Heart right ventricle (tissue), 16 donors: ENCODE data around the gene TCEA2. TPM values are rescaled to one million over a fixed set of nuclear protein-coding genes. Genes with fewer than 3 reads are reported as not detected.

Source experiments
- ATAC-seq, 8 donors: fragments of 200-7000 bp; cut with Tn5 transposase; one replicate each; pipeline ENCODE4 v1.9.1; 2020; ENCODE audit warnings: mild to moderate bottlenecking in 8 of 8, moderate library complexity in 8 of 8, moderate number of reproducible peaks in 1 of 8
- DNase-seq, 2 donors: peaks; one replicate each; pipeline ENCODE4 v3.0.0-alpha.2; 2020
- H3K27ac ChIP-seq, 10 donors: fragments of 200-600 bp; sonication (generic) in 2 of 10; one replicate each; pipeline versions ENCODE4 v1.5.0 to v1.8.0; 2020 to 2022; ENCODE audit warnings: mild to moderate bottlenecking in 3 of 10
- H3K27me3 ChIP-seq, 7 donors: fragments of 200-600 bp; one replicate each; pipeline ENCODE4 v1.8.0; 2021 to 2022; ENCODE audit warnings: mild to moderate bottlenecking in 2 of 7
- H3K36me3 ChIP-seq, 9 donors: fragments of 200-600 bp; sonication (generic) in 1 of 9; one replicate each; pipeline versions ENCODE4 v1.5.0 to v1.8.0; 2020 to 2022; ENCODE audit warnings: mild to moderate bottlenecking in 2 of 9
- H3K4me1 ChIP-seq, 9 donors: fragments of 200-600 bp; sonication (generic) in 1 of 9; one replicate each; pipeline versions ENCODE4 v1.5.0 to v1.8.0; 2020 to 2022; ENCODE audit warnings: mild to moderate bottlenecking in 4 of 9
- H3K4me3 ChIP-seq, 10 donors: fragments of 200-600 bp; sonication (generic) in 2 of 10; one replicate each; pipeline versions ENCODE4 v1.5.0 to v1.8.0; 2020 to 2022; ENCODE audit warnings: mild to moderate bottlenecking in 7 of 10, moderate library complexity in 2 of 10
- H3K9me3 ChIP-seq, 11 donors: fragments of 200-600 bp in 10 of 11; sonication (generic) in 2 of 11; one replicate each; pipeline versions ENCODE4 v1.5.0 to v1.8.0; 2013 to 2022; ENCODE audit warnings: mild to moderate bottlenecking in 2 of 11, control low read depth in 1 of 11, moderate library complexity in 1 of 11
- CTCF ChIP-seq, 9 donors: fragments of 200-600 bp; sonication (generic) in 2 of 9; IDR thresholded peaks; one replicate each; pipeline versions ENCODE4 v1.5.0 to v1.8.0; 2021 to 2022; ENCODE audit warnings: antibody characterized with exemption in 9 of 9, mild to moderate bottlenecking in 5 of 9, moderate library complexity in 1 of 9
- WGBS, 2 donors: extraction: QIAGEN DNeasy Blood & Tissue Kit; methylation state at CpG; one replicate each; pipeline ENCODE4 v1.1.7; 2013; ENCODE audit warnings: inconsistent platforms in 1 of 2; 5-methylcytosine and 5-hydroxymethylcytosine counted together
- intact Hi-C, 10 donors: fragments of 100-400 bp; cut with DNase I; formaldehyde crosslinking; loops; one replicate each; pipeline versions ENCODE4 v1.11.1 to v1.14.2; 2022
- polyA plus RNA-seq, 2 donors: library from polyadenylated mRNA; stranded (reverse); fragments of 200-250 nt; gene quantifications; one replicate each; pipeline ENCODE4 v1.2.3, GENCODE V29; 2013
- total RNA-seq, 10 donors: library from RNA; stranded (reverse); fragmentation: NEBNext Ultra II Directional in 3 of 10; extraction: Animal tissue kit (Norgen Biotek cat#: 25700) in 3 of 10; gene quantifications; one replicate each; pipeline versions ENCODE4 v1.2.1 to v1.2.4, GENCODE V29; 2021 to 2023
- donor health status: Arrhythmogenic right ventricular cardiomyopathy.
- donor health status: ischemic (EF 13 %, LVEDD 7.1; RV severe dilation, severe dysfunction).
- donor health status: healthy with polysubstance abuse.
- donor health status: DM: no; HTN: yes; CAD: no.
- donor health status: DM: no; HTN: no; CAD: no.
- donor health status: ischemic (EF 25% LVEDD 6.9; RV normal size, moderate dysfunction).
- donor health status: ischemic (EF 25% LVEDD 5.7; RV mildly dilated, moderate dysfunction).
- donor health status: healthy.
- donor health status: DM: yes; HTN: yes; CAD: no.
- donor health status: Ischemic cardiomyopathy.
- donor health status: ischemic (EF 35%, LVEDD 5.7; RV mildly dilated, moderate dysfunction).
- donor health status: nonischemic (EF 11% LVEDD 7.7; RV severe dilation, severe dysfunction).
- donor health status: DM: yes; HTN: yes; CAD: no.
- donor health status: PGD.
- donor health status: ischemic (EF 29% LVEDD 5.4; RV normal size, mild dysfunction).
- donor health status: nonischemic (EF 23%, LVEDD 6.1; RV moderate dilation, normal function).

Gene TCEA2
- total and polyA plus RNA-seq, 12 donors = 35.0 to 54.9 (median 44.9) TPM

DNA sequence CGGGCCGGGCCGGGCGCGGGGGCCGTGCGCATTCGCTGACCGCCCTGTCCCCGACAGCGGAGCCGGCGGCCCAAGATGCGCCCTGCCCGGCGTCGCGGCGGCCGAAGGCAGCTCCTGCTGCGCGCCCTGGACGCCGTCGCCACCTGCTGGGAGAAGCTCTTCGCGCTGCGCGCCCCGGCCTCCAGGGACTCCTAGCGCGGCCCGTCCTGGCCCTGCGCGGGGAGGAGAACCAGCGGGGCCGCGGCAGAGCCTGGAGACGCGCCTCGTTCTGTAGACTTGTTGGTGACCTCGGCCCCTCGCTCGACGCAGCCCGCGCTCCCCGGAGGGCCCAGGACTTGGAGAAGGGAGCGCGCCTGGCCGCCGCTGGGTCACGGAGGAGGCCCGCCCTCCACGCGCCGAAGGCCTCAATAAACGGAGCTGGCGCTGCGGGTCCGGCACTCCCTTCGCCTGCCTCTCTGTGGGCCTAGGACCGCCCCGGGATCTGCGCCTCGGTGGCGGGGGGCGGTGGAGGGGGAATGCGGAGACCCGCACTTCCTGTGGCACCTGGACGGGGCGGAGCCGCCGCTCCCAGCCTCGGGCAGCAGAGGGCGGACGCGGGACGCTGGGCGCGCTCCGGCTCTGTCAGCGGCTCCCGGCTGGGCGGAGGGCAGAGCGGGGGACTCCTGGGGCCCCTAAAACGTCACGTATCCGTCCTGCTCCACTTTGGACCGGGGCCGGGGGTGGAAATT lies 24.3 kb upstream of the TCEA2 start:
- ATAC-seq (peak; percentile 82 to 91 (median 87)), DNase-seq (peak; percentile 83 to 92)
- intact Hi-C loops = loop anchor here (1.0 to 10.0 kb wide), 7 partner anchors 18 to 86 kb away; partner anchors contain the start of gene PRPF6 (in 4 of the 10)
- 1% methylated on average over 74 to 91 of the region's 91 CpGs for WGBS, 2 donors
- peaks cover 0 to 16% (median 10%) of the 10 kb centered on the region in 9 donors for H3K36me3 ChIP-seq
- H3K27ac ChIP-seq = peak overlapping the region; percentile 55 to 96 (median 84)
- H3K4me1 ChIP-seq = peaks cover 17 to 68% (median 56%) of the 10 kb centered on the region in 9 donors
- TF ChIP-seq CTCF (IDR thresholded peaks at IDR 0.05) = peak; percentile 46 to 84 (median 76)
- no peaks in the 10 kb centered on the region for H3K9me3 ChIP-seq
- H3K4me3 ChIP-seq = peak overlapping the region; percentile 26 to 66 (median 57)
- H3K27me3 ChIP-seq = peaks cover 3 to 77% (median 58%) of the 10 kb centered on the region in 7 donors

GRCh38 chr20:64039293-64040160 lies 23.5 kb upstream of the TCEA2 start:
- peak overlapping the region; percentile 33 to 96 (median 84) for H3K27ac ChIP-seq
- WGBS, 2 donors = 7 to 12% methylated on average over 17 of the region's 17 CpGs
- peaks cover 17 to 61% (median 51%) of the 10 kb centered on the region in 9 donors for H3K4me1 ChIP-seq
- peak in 1 of 9 donors; percentile 3 for TF ChIP-seq CTCF (IDR thresholded peaks at IDR 0.05)
- peaks cover 3 to 85% (median 59%) of the 10 kb centered on the region in 7 donors for H3K27me3 ChIP-seq
- H3K4me3 ChIP-seq = peak overlapping the region in 9 of 10 donors; percentile 30 to 66 (median 58)
- peaks cover 0 to 11% (median 5%) of the 10 kb centered on the region in 9 donors for H3K36me3 ChIP-seq
- no peaks in the 10 kb centered on the region for H3K9me3 ChIP-seq
- intact Hi-C loops = loop anchor here (1.0 to 10.0 kb wide), 7 partner anchors 17 to 85 kb away; partner anchors contain the start of gene PRPF6 (in 4 of the 10)
- DNase-seq = no peak
- ATAC-seq = peak in 5 of 8 donors; percentile 0 to 66 (median 46)

- peaks cover 17 to 64% (median 54%) of the 10 kb centered on the region in 9 donors for H3K4me1 ChIP-seq
- peaks cover 3 to 94% (median 62%) of the 10 kb centered on the region in 7 donors for H3K27me3 ChIP-seq
- no peaks in the 10 kb centered on the region for H3K9me3 ChIP-seq
- peak overlapping the region in 9 of 10 donors; percentile 33 to 96 (median 85) for H3K27ac ChIP-seq
- ATAC-seq (no peak), DNase-seq (no peak)
- intact Hi-C loops = loop anchor here in 1 of 10 donors (2.0 kb wide), 1 partner anchor 16 kb away; no protein-coding TSS in a partner anchor
- peak overlapping the region in 3 of 10 donors; percentile 58 to 63 (median 58) for H3K4me3 ChIP-seq
- TF ChIP-seq CTCF (IDR thresholded peaks at IDR 0.05) = no peak
- 63 to 65% methylated on average over 12 of the region's 12 CpGs for WGBS, 2 donors
- H3K36me3 ChIP-seq = peaks cover 0 to 3% (median 0%) of the 10 kb centered on the region in 9 donors
Measured at GRCh38 chr20:64040231-64041039, 22.6 kb upstream of the TCEA2 start.
